SK-N-SH (cell line): ENCODE results near the gene EMX1. TPM values are rescaled to one million over a fixed set of nuclear protein-coding genes. Genes with fewer than 3 reads are reported as not detected.

Experiments used
- CTCF ChIA-PET: fragments of 300-600, 350-600 bp; formaldehyde crosslinking; extraction: SDS; loops from one replicate; lab custom pipeline; 2021; lab: Yijun Ruan, JAX
- POLR2A ChIA-PET: fragments of 350-600 bp; sonication (Branson Sonifier 250); formaldehyde crosslinking; extraction: SDS; loops from one replicate; lab custom pipeline; 2020; ENCODE audit warnings: antibody characterized with exemption, inconsistent platforms; lab: Yijun Ruan, JAX
- DNase-seq: peaks from one replicate; pipeline ENCODE4 v3.0.0; 2012
- H2AFZ ChIP-seq: fragments of 200-600 bp; sonication (generic); 2 replicates; pipeline ENCODE4 v1.8.1; 2016; ENCODE audit warnings: antibody characterized with exemption, mild to moderate bottlenecking, low read depth
- H3F3A ChIP-seq: fragments of 200-600 bp; sonication (generic); replicated peaks from 2 replicates; pipeline ENCODE3; 2016; ENCODE audit warnings: antibody characterized with exemption, mild to moderate bottlenecking; ENCODE audit not compliant: insufficient read depth
- H3K27ac ChIP-seq, 2 experiments: fragments of 200-500 bp in 1 of 2; fragments of 200-600 bp in 1 of 2; sonication (Bioruptor generic) in 1 of 2; sonication (generic), shearing (Covaris generic) in 1 of 2; 2 replicates each; pipeline versions ENCODE4 v1.5.1 to v1.6.1; 2014 to 2016; ENCODE audit warnings: low read depth in 2 of 2, inconsistent platforms in 1 of 2, low read length in 1 of 2, mild to moderate bottlenecking in 1 of 2, mixed read lengths in 1 of 2
- H3K27me3 ChIP-seq: fragments of 200-600 bp; sonication (generic), shearing (Covaris generic); 2 replicates; pipeline ENCODE4 v1.6.1; 2016; ENCODE audit warnings: mixed run types; ENCODE audit not compliant: insufficient read depth
- H3K36me3 ChIP-seq, 2 experiments: fragments of 200-500 bp in 1 of 2; fragments of 200-600 bp in 1 of 2; sonication (Bioruptor generic) in 1 of 2; sonication (generic) in 1 of 2; replicated peaks in 1 of 2; 2 replicates each; pipeline versions ENCODE3 to v1.5.1; 2014 to 2016; ENCODE audit warnings: low read length in 1 of 2, mild to moderate bottlenecking in 1 of 2; ENCODE audit not compliant: insufficient read depth in 2 of 2, control insufficient read depth in 1 of 2
- H3K4me1 ChIP-seq, 2 experiments: fragments of 200-500 bp in 1 of 2; fragments of 200-600 bp in 1 of 2; sonication (Bioruptor generic) in 1 of 2; sonication (generic), shearing (Covaris generic) in 1 of 2; 2 replicates each; pipeline versions ENCODE4 v1.5.1 to v1.6.1; 2014 to 2016; ENCODE audit warnings: low read depth in 1 of 2, low read length in 1 of 2, mixed run types in 1 of 2; ENCODE audit not compliant: insufficient read depth in 2 of 2, control insufficient read depth in 1 of 2
- H3K4me2 ChIP-seq: fragments of 200-600 bp; sonication (generic), shearing (Covaris generic); 2 replicates; pipeline ENCODE4 v1.6.1; 2017; ENCODE audit warnings: mixed run types
- H3K4me3 ChIP-seq, 2 experiments: fragments of 200-500 bp in 1 of 2; fragments of 200-600 bp in 1 of 2; sonication (Bioruptor generic) in 1 of 2; sonication (generic), shearing (Covaris generic) in 1 of 2; 2 replicates each; pipeline versions ENCODE4 v1.5.1 to v1.8.1; 2014 to 2016; ENCODE audit warnings: low read depth in 2 of 2, inconsistent platforms in 1 of 2, low read length in 1 of 2, mild to moderate bottlenecking in 1 of 2, mixed read lengths in 1 of 2, moderate library complexity in 1 of 2
- H3K79me2 ChIP-seq: fragments of 200-600 bp; sonication (generic); 2 replicates; pipeline ENCODE4 v1.8.1; 2017; ENCODE audit warnings: mild to moderate bottlenecking; ENCODE audit not compliant: insufficient read depth
- H3K9ac ChIP-seq: fragments of 200-600 bp; sonication (generic); 2 replicates; pipeline ENCODE4 v1.6.1; 2017; ENCODE audit warnings: mixed run types
- H3K9me2 ChIP-seq: fragments of 200-600 bp; sonication (generic); 2 replicates; pipeline ENCODE4 v1.6.1; 2017; ENCODE audit warnings: mixed run types
- H3K9me3 ChIP-seq: fragments of 200-600 bp; sonication (generic); 2 replicates; pipeline ENCODE4 v1.6.1; 2017; ENCODE audit warnings: mixed run types, mild to moderate bottlenecking, moderate library complexity
- H4K20me1 ChIP-seq: fragments of 200-600 bp; sonication (generic); 2 replicates; pipeline ENCODE4 v1.6.1; 2017; ENCODE audit warnings: mild to moderate bottlenecking, mixed run types; ENCODE audit not compliant: insufficient read depth
- ELF1 ChIP-seq: IDR thresholded peaks from 2 replicates; pipeline ENCODE4 v1.4.0; 2012
- EP300 ChIP-seq, 2 experiments: IDR thresholded peaks; 2 replicates each; pipeline versions ENCODE4 v1.4.0 to v1.6.1; 2012; ENCODE audit warnings: borderline replicate concordance in 1 of 2, low read depth in 1 of 2, low read length in 1 of 2
- EZH2phosphoT487 ChIP-seq: fragments of 200-600 bp; sonication (generic); IDR thresholded peaks from 2 replicates; pipeline ENCODE4 v1.6.1; 2017; ENCODE audit warnings: low read depth, mixed run types, mild to moderate bottlenecking, antibody characterized with exemption, moderate library complexity, borderline replicate concordance
- FOXJ3 ChIP-seq: sonication (generic); formaldehyde crosslinking; IDR thresholded peaks from 2 replicates; pipeline ENCODE4 v1.5.1; 2020; ENCODE audit warnings: mild to moderate bottlenecking, missing genetic modification reagents
- GABPA ChIP-seq: IDR thresholded peaks from 2 replicates; pipeline ENCODE4 v1.4.0; 2012; ENCODE audit warnings: low read depth, mild to moderate bottlenecking
- IRF3 ChIP-seq: fragments of 150-350 bp; IDR thresholded peaks from 2 replicates; pipeline ENCODE4 v1.6.1; 2016; ENCODE audit warnings: mild to moderate bottlenecking, low read depth, low read length
- MAX ChIP-seq: IDR thresholded peaks from 2 replicates; pipeline ENCODE4 v1.4.0; 2012; ENCODE audit warnings: low read depth
- MEF2A ChIP-seq: IDR thresholded peaks from 2 replicates; pipeline ENCODE4 v1.4.0; 2012; ENCODE audit warnings: low read depth, borderline replicate concordance
- RFX5 ChIP-seq: IDR thresholded peaks from 2 replicates; pipeline ENCODE4 v1.6.1; 2012; ENCODE audit warnings: mild to moderate bottlenecking, improper control_type of control experiment, low read length
- RXRA ChIP-seq: IDR thresholded peaks from 2 replicates; pipeline ENCODE4 v1.4.0; 2012; ENCODE audit warnings: low read depth, mild to moderate bottlenecking, borderline replicate concordance
- TCF12 ChIP-seq: IDR thresholded peaks from 2 replicates; pipeline ENCODE4 v1.4.0; 2012
- USF2 ChIP-seq: fragments of 150-350 bp; IDR thresholded peaks from 2 replicates; pipeline ENCODE4 v1.6.1; 2017; ENCODE audit warnings: antibody characterized with exemption, low read length, low read depth, borderline replicate concordance
- ZBTB33 ChIP-seq: IDR thresholded peaks from 2 replicates; pipeline ENCODE4 v1.4.0; 2012; ENCODE audit warnings: low read depth, borderline replicate concordance
- WGBS: methylation state at CpG from one replicate; pipeline ENCODE4 v1.1.6; 2017; ENCODE audit warnings: low lambda C conversion rate; 5-methylcytosine and 5-hydroxymethylcytosine counted together
- polyA plus RNA-seq, 3 experiments: library from polyadenylated mRNA; depleted of rRNA; stranded (reverse); fragments of >200 nt; gene quantifications; 2 replicates each; pipeline ENCODE4 v1.2.3, GENCODE V29; 2012
- TF ChIP-seq, protein P1 (sequence below): IDR thresholded peaks from 2 replicates; pipeline ENCODE4 v1.6.1; 2012; ENCODE audit warnings: mild to moderate bottlenecking, low read depth, low read length, moderate library complexity

The EMX1 gene
- polyA plus RNA-seq, 1 of the 3 experiments (the other 2 are of a cell fraction) = not detected

GRCh38 chr2:72984172-72984671 lies 66.9 kb downstream of the EMX1 start:
- Histone ChIP-seq H3K4me2 (no peak overlapping the region), H3K9me3 (no peaks in the 10 kb centered on the region), H3K27ac (no peak overlapping the region)
- TF ChIP-seq EZH2phosphoT487 (no peak), GABPA (no peak), ELF1 (no peak), EP300 (IDR thresholded peaks at IDR 0.05; ENCODE audit: borderline replicate concordance in 1 of 2, low read depth in 1 of 2, low read length in 1 of 2) (no peak), TCF12 (no peak), FOXJ3 (CRISPR knock-in tag) (no peak), RFX5 (no peak), ZBTB33 (no peak), MAX (no peak), IRF3 (no peak), RXRA (no peak), MEF2A (no peak), USF2 (no peak)
- TF ChIP-seq, protein P1, sequence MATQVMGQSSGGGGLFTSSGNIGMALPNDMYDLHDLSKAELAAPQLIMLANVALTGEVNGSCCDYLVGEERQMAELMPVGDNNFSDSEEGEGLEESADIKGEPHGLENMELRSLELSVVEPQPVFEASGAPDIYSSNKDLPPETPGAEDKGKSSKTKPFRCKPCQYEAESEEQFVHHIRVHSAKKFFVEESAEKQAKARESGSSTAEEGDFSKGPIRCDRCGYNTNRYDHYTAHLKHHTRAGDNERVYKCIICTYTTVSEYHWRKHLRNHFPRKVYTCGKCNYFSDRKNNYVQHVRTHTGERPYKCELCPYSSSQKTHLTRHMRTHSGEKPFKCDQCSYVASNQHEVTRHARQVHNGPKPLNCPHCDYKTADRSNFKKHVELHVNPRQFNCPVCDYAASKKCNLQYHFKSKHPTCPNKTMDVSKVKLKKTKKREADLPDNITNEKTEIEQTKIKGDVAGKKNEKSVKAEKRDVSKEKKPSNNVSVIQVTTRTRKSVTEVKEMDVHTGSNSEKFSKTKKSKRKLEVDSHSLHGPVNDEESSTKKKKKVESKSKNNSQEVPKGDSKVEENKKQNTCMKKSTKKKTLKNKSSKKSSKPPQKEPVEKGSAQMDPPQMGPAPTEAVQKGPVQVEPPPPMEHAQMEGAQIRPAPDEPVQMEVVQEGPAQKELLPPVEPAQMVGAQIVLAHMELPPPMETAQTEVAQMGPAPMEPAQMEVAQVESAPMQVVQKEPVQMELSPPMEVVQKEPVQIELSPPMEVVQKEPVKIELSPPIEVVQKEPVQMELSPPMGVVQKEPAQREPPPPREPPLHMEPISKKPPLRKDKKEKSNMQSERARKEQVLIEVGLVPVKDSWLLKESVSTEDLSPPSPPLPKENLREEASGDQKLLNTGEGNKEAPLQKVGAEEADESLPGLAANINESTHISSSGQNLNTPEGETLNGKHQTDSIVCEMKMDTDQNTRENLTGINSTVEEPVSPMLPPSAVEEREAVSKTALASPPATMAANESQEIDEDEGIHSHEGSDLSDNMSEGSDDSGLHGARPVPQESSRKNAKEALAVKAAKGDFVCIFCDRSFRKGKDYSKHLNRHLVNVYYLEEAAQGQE = no peak
- TF ChIP-seq, all 33 proteins: peak for 0
- CTCF ChIA-PET = interaction anchor here (0.8 to 6.3 kb wide), 11 partner anchors 9 to 218 kb away, joined by 3 to 66 read pairs (median 7); partner anchors contain the start of genes NOTO and SPR
- no peaks in the 10 kb centered on the region for H3K36me3 ChIP-seq
- no peaks in the 10 kb centered on the region for H4K20me1 ChIP-seq
- H3K4me1 ChIP-seq = peaks cover 0 to 41% of the 10 kb centered on the region in 2 experiments; a peak in 2 of 4 replicates
- H3K9me2 ChIP-seq = no peaks in the 10 kb centered on the region
- no peak overlapping the region for H3K9ac ChIP-seq
- no peak for DNase-seq
- H2AFZ ChIP-seq = no peak overlapping the region
- no peaks in the 10 kb centered on the region for H3F3A ChIP-seq
- whole genome bisulfite sequencing = 87% methylated on average over 6 of the region's 7 CpGs
- H3K27me3 ChIP-seq = no peaks in the 10 kb centered on the region
- POLR2A ChIA-PET = no interaction called here
- no peaks in the 10 kb centered on the region for H3K79me2 ChIP-seq
- no peak overlapping the region for H3K4me3 ChIP-seq

Other genes with a start within 250 kb of the EMX1 start
- 7.4 and 7.8 TPM in 2 replicates for gene EXOC6B, start 91.5 kb upstream of the EMX1 start, polyA plus RNA-seq (2012; rRNA removed)
- 25.7 and 27.5 TPM in 2 replicates for gene SPR, start 30.1 kb upstream of the EMX1 start, polyA plus RNA-seq (2012; rRNA removed)
- 9.9 and 11.0 TPM in 2 replicates for gene SFXN5, start 154.2 kb downstream of the EMX1 start, polyA plus RNA-seq (2012; rRNA removed)
- gene RAB11FIP5, start 195.4 kb downstream of the EMX1 start, polyA plus RNA-seq (2012; rRNA removed) = 16.4 and 17.1 TPM in 2 replicates